Measurements from ENCODE around the gene PLCB1.

The PLCB1 gene

DNA sequence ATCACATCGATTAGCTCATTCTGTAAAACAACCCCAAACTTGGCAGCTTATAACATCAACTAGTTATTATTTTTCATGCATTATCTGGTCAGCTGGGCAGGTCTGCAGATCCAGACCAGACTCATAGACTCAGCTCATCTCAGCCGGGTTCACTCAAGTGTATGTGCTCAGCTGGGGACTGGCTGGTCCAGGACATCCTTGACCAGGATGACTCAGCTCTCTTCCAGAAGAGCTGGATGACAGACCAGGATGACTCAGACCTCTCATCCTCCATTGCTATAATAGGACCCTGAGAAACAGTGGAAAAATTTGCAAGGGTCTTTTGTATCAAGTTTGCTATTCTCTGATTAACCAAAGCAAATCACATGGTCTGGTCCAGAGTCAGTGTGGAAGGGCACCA, 624.3 kb downstream of the PLCB1 start:
- no peak overlapping the region for H2BK120ac ChIP-seq (ENCODE audit: insufficient read depth, low read length, poor library complexity)
- H2AFZ ChIP-seq (ENCODE audit: insufficient read depth, low read length, poor library complexity): no peak overlapping the region
- H3K27me3 ChIP-seq (ENCODE audit: insufficient read depth, low read length): no peaks in the 10 kb centered on the region
- no peak overlapping the region for H4K8ac ChIP-seq (ENCODE audit: low read depth, low read length)
- no peak overlapping the region for H3K9ac ChIP-seq (ENCODE audit: low read length)
- no peaks in the 10 kb centered on the region for H3K79me2 ChIP-seq (ENCODE audit: control insufficient read depth, insufficient read depth, low read length, poor library complexity)
- no peaks in the 10 kb centered on the region for H3K4me1 ChIP-seq (ENCODE audit: control insufficient read depth in 1 of 2, insufficient read depth in 2 of 2, low read length in 2 of 2)
- H4K12ac ChIP-seq (ENCODE audit: low read depth, low read length): no peak overlapping the region
- no peak overlapping the region for H3K4me2 ChIP-seq (ENCODE audit: low read length)
- no peak for DNase-seq
- H4K91ac ChIP-seq (ENCODE audit: low read depth, low read length): no peak overlapping the region
- H3K4me3 ChIP-seq (ENCODE audit: low read depth, low read length): no peak overlapping the region
- no peak overlapping the region for H3K14ac ChIP-seq (ENCODE audit: low read length)
- H3K27ac ChIP-seq (ENCODE audit: low read depth, low read length): no peak overlapping the region
- no peak overlapping the region for H3K4ac ChIP-seq (ENCODE audit: low read depth, low read length)
- no peaks in the 10 kb centered on the region for H3K36me3 ChIP-seq (ENCODE audit: control insufficient read depth in 1 of 2, insufficient read depth in 2 of 2, low read length in 2 of 2)
- no CpG with 5 or more reads among the region's 2 CpGs for WGBS (ENCODE audit: extremely low coverage, insufficient coverage, insufficient read length)
- H2BK5ac ChIP-seq (ENCODE audit: low read depth, low read length, poor library complexity): no peak overlapping the region
- no peak overlapping the region for H2AK5ac ChIP-seq (ENCODE audit: low read length)
- H2BK12ac ChIP-seq (ENCODE audit: low read length): no peak overlapping the region
- no peaks in the 10 kb centered on the region for H3K79me1 ChIP-seq (ENCODE audit: low read length)
- H3K23ac ChIP-seq (ENCODE audit: low read length): no peak overlapping the region
- H3K9me3 ChIP-seq (ENCODE audit: insufficient read depth, low read depth, low read length): no peaks in the 10 kb centered on the region
- no peak overlapping the region for H3K18ac ChIP-seq (ENCODE audit: low read length)

DNA sequence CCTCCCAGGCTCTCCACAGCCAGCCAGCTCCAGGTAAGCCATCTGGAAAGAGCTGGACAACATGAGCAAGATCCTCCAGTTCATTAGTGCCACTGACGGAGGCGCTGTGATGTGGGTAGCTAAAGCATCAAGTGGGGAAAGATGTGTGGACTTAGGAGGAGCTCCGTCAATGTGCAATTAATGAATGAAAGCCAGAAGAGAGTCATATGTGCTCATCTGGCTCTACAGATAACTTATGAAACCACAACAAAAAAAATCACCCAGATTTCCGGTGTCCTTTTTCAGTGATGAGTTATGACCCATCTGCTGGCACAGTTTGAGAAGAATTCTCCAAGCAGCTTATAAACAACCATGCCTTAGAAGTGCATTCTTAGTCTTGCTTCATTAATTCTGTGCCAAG, 625.1 kb downstream of the PLCB1 start:
- H4K8ac ChIP-seq (ENCODE audit: low read depth, low read length): no peak overlapping the region
- H3K27ac ChIP-seq (ENCODE audit: low read depth, low read length): no peak overlapping the region
- WGBS (ENCODE audit: extremely low coverage, insufficient coverage, insufficient read length): no CpG with 5 or more reads among the region's 4 CpGs
- no peak overlapping the region for H2AFZ ChIP-seq (ENCODE audit: insufficient read depth, low read length, poor library complexity)
- no peak overlapping the region for H3K4me3 ChIP-seq (ENCODE audit: low read depth, low read length)
- no peak overlapping the region for H4K91ac ChIP-seq (ENCODE audit: low read depth, low read length)
- no peaks in the 10 kb centered on the region for H3K27me3 ChIP-seq (ENCODE audit: insufficient read depth, low read length)
- H3K36me3 ChIP-seq (ENCODE audit: control insufficient read depth in 1 of 2, insufficient read depth in 2 of 2, low read length in 2 of 2): no peaks in the 10 kb centered on the region
- no peaks in the 10 kb centered on the region for H3K79me1 ChIP-seq (ENCODE audit: low read length)
- no peak overlapping the region for H3K4me2 ChIP-seq (ENCODE audit: low read length)
- no peak overlapping the region for H2BK5ac ChIP-seq (ENCODE audit: low read depth, low read length, poor library complexity)
- no peak for DNase-seq
- H2BK12ac ChIP-seq (ENCODE audit: low read length): no peak overlapping the region
- no peaks in the 10 kb centered on the region for H3K4me1 ChIP-seq (ENCODE audit: control insufficient read depth in 1 of 2, insufficient read depth in 2 of 2, low read length in 2 of 2)
- no peaks in the 10 kb centered on the region for H3K9me3 ChIP-seq (ENCODE audit: insufficient read depth, low read depth, low read length)
- no peak overlapping the region for H2AK5ac ChIP-seq (ENCODE audit: low read length)
- no peak overlapping the region for H3K14ac ChIP-seq (ENCODE audit: low read length)
- no peaks in the 10 kb centered on the region for H3K79me2 ChIP-seq (ENCODE audit: control insufficient read depth, insufficient read depth, low read length, poor library complexity)
- no peak overlapping the region for H3K18ac ChIP-seq (ENCODE audit: low read length)
- no peak overlapping the region for H3K4ac ChIP-seq (ENCODE audit: low read depth, low read length)
- H2BK120ac ChIP-seq (ENCODE audit: insufficient read depth, low read length, poor library complexity): no peak overlapping the region
- H4K12ac ChIP-seq (ENCODE audit: low read depth, low read length): no peak overlapping the region
- no peak overlapping the region for H3K23ac ChIP-seq (ENCODE audit: low read length)
- H3K9ac ChIP-seq (ENCODE audit: low read length): no peak overlapping the region

DNA sequence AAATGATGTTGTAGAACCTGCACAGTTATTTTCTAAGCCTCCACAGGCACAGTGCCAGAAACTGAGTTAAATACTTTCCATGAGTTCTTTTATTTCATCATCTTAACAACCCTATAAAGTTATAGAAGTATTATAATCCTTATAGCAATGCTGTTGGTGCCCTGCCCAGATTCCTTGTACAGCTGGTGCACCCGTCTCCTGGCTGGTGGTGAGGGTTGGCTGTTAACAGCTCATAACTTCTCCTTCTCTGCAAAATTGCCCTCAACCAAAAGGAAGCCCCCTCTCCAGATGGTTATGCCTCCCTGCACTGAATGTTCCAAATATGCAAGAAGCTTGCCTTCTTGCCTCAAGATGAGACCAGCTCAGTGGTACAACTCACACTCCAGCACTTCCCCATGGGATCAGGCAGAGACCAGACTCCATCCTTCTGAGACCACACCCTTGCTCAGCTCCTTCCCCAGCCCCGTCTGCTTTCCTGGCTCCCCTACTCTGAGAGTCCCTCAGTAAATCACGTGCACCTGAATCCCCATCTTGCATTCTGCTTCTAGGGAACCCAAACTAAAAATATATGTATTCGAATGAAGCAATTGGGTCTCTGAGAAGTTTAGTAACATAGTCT, 632.4 kb downstream of the PLCB1 start:
- H3K79me2 ChIP-seq (ENCODE audit: control insufficient read depth, insufficient read depth, low read length, poor library complexity): no peaks in the 10 kb centered on the region
- H3K4me1 ChIP-seq (ENCODE audit: control insufficient read depth in 1 of 2, insufficient read depth in 2 of 2, low read length in 2 of 2): no peaks in the 10 kb centered on the region
- H3K79me1 ChIP-seq (ENCODE audit: low read length): no peaks in the 10 kb centered on the region
- no peak overlapping the region for H3K27ac ChIP-seq (ENCODE audit: low read depth, low read length)
- no peak overlapping the region for H3K4ac ChIP-seq (ENCODE audit: low read depth, low read length)
- no peaks in the 10 kb centered on the region for H3K9me3 ChIP-seq (ENCODE audit: insufficient read depth, low read depth, low read length)
- H2BK12ac ChIP-seq (ENCODE audit: low read length): no peak overlapping the region
- DNase-seq: no peak
- no peak overlapping the region for H3K9ac ChIP-seq (ENCODE audit: low read length)
- H2AFZ ChIP-seq (ENCODE audit: insufficient read depth, low read length, poor library complexity): no peak overlapping the region
- H4K8ac ChIP-seq (ENCODE audit: low read depth, low read length): no peak overlapping the region
- H3K14ac ChIP-seq (ENCODE audit: low read length): no peak overlapping the region
- H3K27me3 ChIP-seq (ENCODE audit: insufficient read depth, low read length): no peaks in the 10 kb centered on the region
- H2BK120ac ChIP-seq (ENCODE audit: insufficient read depth, low read length, poor library complexity): no peak overlapping the region
- no peaks in the 10 kb centered on the region for H3K36me3 ChIP-seq (ENCODE audit: control insufficient read depth in 1 of 2, insufficient read depth in 2 of 2, low read length in 2 of 2)
- H4K12ac ChIP-seq (ENCODE audit: low read depth, low read length): no peak overlapping the region
- no CpG with 5 or more reads among the region's 4 CpGs for WGBS (ENCODE audit: extremely low coverage, insufficient coverage, insufficient read length)
- H3K4me2 ChIP-seq (ENCODE audit: low read length): no peak overlapping the region
- no peak overlapping the region for H2BK5ac ChIP-seq (ENCODE audit: low read depth, low read length, poor library complexity)
- no peak overlapping the region for H3K4me3 ChIP-seq (ENCODE audit: low read depth, low read length)
- H2AK5ac ChIP-seq (ENCODE audit: low read length): no peak overlapping the region
- no peak overlapping the region for H4K91ac ChIP-seq (ENCODE audit: low read depth, low read length)
- no peak overlapping the region for H3K23ac ChIP-seq (ENCODE audit: low read length)
- H3K18ac ChIP-seq (ENCODE audit: low read length): no peak overlapping the region

GRCh38 chr20:8766868-8767390, 634.9 kb downstream of the PLCB1 start:
- Histone ChIP-seq H3K18ac (ENCODE audit: low read length) (no peak overlapping the region), H4K91ac (ENCODE audit: low read depth, low read length) (no peak overlapping the region), H4K12ac (ENCODE audit: low read depth, low read length) (no peak overlapping the region), H2AK5ac (ENCODE audit: low read length) (no peak overlapping the region), H2BK5ac (ENCODE audit: low read depth, low read length, poor library complexity) (no peak overlapping the region), H3K14ac (ENCODE audit: low read length) (no peak overlapping the region), H3K23ac (ENCODE audit: low read length) (no peak overlapping the region), H3K9me3 (ENCODE audit: insufficient read depth, low read depth, low read length) (no peaks in the 10 kb centered on the region), H3K4ac (ENCODE audit: low read depth, low read length) (no peak overlapping the region), H3K4me2 (ENCODE audit: low read length) (no peak overlapping the region), H3K4me3 (ENCODE audit: low read depth, low read length) (no peak overlapping the region), H3K36me3 (ENCODE audit: control insufficient read depth in 1 of 2, insufficient read depth in 2 of 2, low read length in 2 of 2) (no peaks in the 10 kb centered on the region), H3K9ac (ENCODE audit: low read length) (no peak overlapping the region), H2BK12ac (ENCODE audit: low read length) (no peak overlapping the region), H3K27ac (ENCODE audit: low read depth, low read length) (no peak overlapping the region), H2BK120ac (ENCODE audit: insufficient read depth, low read length, poor library complexity) (no peak overlapping the region), H3K79me1 (ENCODE audit: low read length) (no peaks in the 10 kb centered on the region), H4K8ac (ENCODE audit: low read depth, low read length) (no peak overlapping the region), H3K27me3 (ENCODE audit: insufficient read depth, low read length) (no peaks in the 10 kb centered on the region), H3K79me2 (ENCODE audit: control insufficient read depth, insufficient read depth, low read length, poor library complexity) (no peaks in the 10 kb centered on the region), H2AFZ (ENCODE audit: insufficient read depth, low read length, poor library complexity) (no peak overlapping the region), H3K4me1 (ENCODE audit: control insufficient read depth in 1 of 2, insufficient read depth in 2 of 2, low read length in 2 of 2) (no peaks in the 10 kb centered on the region)
- no CpG with 5 or more reads among the region's 5 CpGs for WGBS (ENCODE audit: extremely low coverage, insufficient coverage, insufficient read length)
- no peak for DNase-seq

Data from trophoblast cell (in vitro differentiated cells and primary cell).